Neural progenitor cell (in vitro differentiated cells): ENCODE data around the gene ASAP2. TPM values are rescaled to one million over a fixed set of nuclear protein-coding genes. Genes with fewer than 3 reads are reported as not detected.
A peak's percentile ranks its signal among the peaks of the same experiment; 100 is the strongest.

ENCODE experiments used
- DNase-seq: peaks from one replicate; pipeline ENCODE4 v3.0.0-alpha.2; 2016; ENCODE audit warnings: low spot score
- H2AFZ ChIP-seq: fragments of 200-600 bp; sonication (generic); replicated peaks from 2 replicates; pipeline ENCODE4 v1.6.1; 2016; ENCODE audit warnings: antibody characterized with exemption
- H3F3A ChIP-seq: fragments of 200-600 bp; sonication (generic); 2 replicates; pipeline ENCODE4 v1.6.1; 2016; ENCODE audit warnings: antibody characterized with exemption, low read depth
- H3K27ac ChIP-seq: fragments of 200-600 bp; sonication (generic); 2 replicates; pipeline ENCODE4 v1.5.1; 2016; ENCODE audit warnings: mild to moderate bottlenecking
- H3K27me3 ChIP-seq: fragments of 200-600 bp; sonication (generic); 2 replicates; pipeline ENCODE4 v1.6.1; 2016; ENCODE audit warnings: mild to moderate bottlenecking, moderate library complexity
- H3K36me3 ChIP-seq: fragments of 200-600 bp; sonication (generic); 2 replicates; pipeline ENCODE4 v1.5.1; 2016
- H3K4me1 ChIP-seq: fragments of 200-600 bp; sonication (generic); 2 replicates; pipeline ENCODE4 v1.6.1; 2016; ENCODE audit warnings: mixed run types
- H3K4me2 ChIP-seq: fragments of 200-600 bp; sonication (generic); 2 replicates; pipeline ENCODE4 v1.6.1; 2016
- H3K4me3 ChIP-seq: fragments of 200-600 bp; sonication (generic); 2 replicates; pipeline ENCODE4 v1.5.1; 2016
- H3K79me2 ChIP-seq: fragments of 200-600 bp; sonication (generic); 2 replicates; pipeline ENCODE4 v1.6.1; 2016; ENCODE audit warnings: low read depth
- H3K9ac ChIP-seq: fragments of 200-600 bp; sonication (generic); 2 replicates; pipeline ENCODE4 v1.6.1; 2016
- H3K9me3 ChIP-seq: fragments of 200-600 bp; sonication (generic); 2 replicates; pipeline ENCODE4 v1.5.1; 2016; ENCODE audit warnings: low read depth
- H4K20me1 ChIP-seq: fragments of 200-600 bp; sonication (generic); 2 replicates; pipeline ENCODE4 v1.6.1; 2016; ENCODE audit warnings: low read depth
- H3K27ac Mint-ChIP-seq: 3 replicates; pipeline ENCODE4 v1.8.0; 2021; ENCODE audit warnings: mixed read lengths
- H3K27me3 Mint-ChIP-seq: 2 replicates; pipeline ENCODE4 v1.8.0; 2022; ENCODE audit warnings: low read depth, mild to moderate bottlenecking, inconsistent platforms, moderate library complexity, mixed read lengths; ENCODE audit not compliant: insufficient read depth
- H3K36me3 Mint-ChIP-seq: 3 replicates; pipeline ENCODE4 v1.8.0; 2021; ENCODE audit warnings: mixed read lengths
- H3K4me1 Mint-ChIP-seq: 3 replicates; pipeline ENCODE4 v1.8.0; 2021; ENCODE audit warnings: mixed read lengths
- H3K4me3 Mint-ChIP-seq: 3 replicates; pipeline ENCODE4 v1.8.0; 2021; ENCODE audit warnings: mild to moderate bottlenecking, moderate library complexity, mixed read lengths
- H3K9me3 Mint-ChIP-seq: 3 replicates; pipeline ENCODE4 v1.8.0; 2020; ENCODE audit warnings: mixed read lengths
- CTCF ChIP-seq: fragments of 200-600 bp; sonication (generic); IDR thresholded peaks from 2 replicates; pipeline ENCODE4 v1.5.1; 2017; ENCODE audit warnings: antibody characterized with exemption, mild to moderate bottlenecking
- EZH2 ChIP-seq: fragments of 200-600 bp; sonication (generic); IDR thresholded peaks from 2 replicates; pipeline ENCODE4 v1.6.1; 2017; ENCODE audit warnings: antibody characterized with exemption, mild to moderate bottlenecking, moderate library complexity
- EZH2phosphoT487 ChIP-seq: fragments of 200-600 bp; sonication (generic); IDR thresholded peaks from 2 replicates; pipeline ENCODE4 v1.6.1; 2017; ENCODE audit warnings: antibody characterized with exemption
- total RNA-seq: library from RNA; depleted of rRNA; stranded (reverse); fragments of >200 nt; gene quantifications from 2 replicates; pipeline ENCODE4 v1.2.3, GENCODE V29; 2015; ENCODE audit warnings: low replicate concordance

Gene ASAP2
- total RNA-seq, 1 donor from 2014 or later: 31.7 TPM

DNA sequence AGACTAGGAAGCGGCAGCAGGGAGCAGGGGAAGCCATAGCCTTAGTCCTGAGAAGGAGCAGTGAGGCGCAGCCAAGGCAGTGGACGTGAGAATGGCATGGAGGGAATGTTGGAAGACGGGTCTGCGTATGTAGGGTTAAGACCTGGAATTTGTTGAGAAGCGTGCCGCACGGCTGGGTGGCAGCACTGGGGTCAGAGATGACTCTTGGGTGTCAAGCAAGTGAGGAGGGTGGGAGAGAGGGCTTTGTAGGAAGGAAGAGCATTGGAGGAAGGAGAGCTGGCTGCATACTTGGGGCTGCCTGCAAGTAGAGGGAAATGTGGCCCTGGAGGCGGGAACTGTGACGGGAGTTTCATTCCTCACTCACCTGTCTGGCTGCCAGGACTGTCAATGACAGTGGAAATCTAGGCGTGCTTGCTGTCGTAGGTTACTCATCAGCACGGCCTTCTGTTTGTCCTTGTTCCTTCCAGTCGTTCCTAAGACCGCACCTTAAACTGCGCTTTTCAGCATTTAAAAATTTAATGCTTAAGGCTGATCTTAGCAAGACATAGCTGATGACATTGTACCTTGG lies 108.8 kb downstream of the ASAP2 start:
- H3K4me2 ChIP-seq: no peak overlapping the region
- H3K9me3 ChIP-seq: no peaks in the 10 kb centered on the region
- no peak overlapping the region for H3K27ac Mint-ChIP-seq
- H2AFZ ChIP-seq: no peak overlapping the region
- H3K79me2 ChIP-seq: peaks cover 5% of the 10 kb centered on the region
- no peak overlapping the region for H3K27ac ChIP-seq
- no peaks in the 10 kb centered on the region for H3K4me1 ChIP-seq
- no peaks in the 10 kb centered on the region for H3F3A ChIP-seq
- peaks cover 17% of the 10 kb centered on the region for H3K4me1 Mint-ChIP-seq
- peaks cover 10% of the 10 kb centered on the region for H3K36me3 Mint-ChIP-seq
- H3K4me3 ChIP-seq: no peak overlapping the region
- H3K27me3 ChIP-seq: no peaks in the 10 kb centered on the region
- H3K9ac ChIP-seq: no peak overlapping the region
- peaks cover 9% of the 10 kb centered on the region for H4K20me1 ChIP-seq
- no peak for TF ChIP-seq CTCF
- TF ChIP-seq EZH2phosphoT487: no peak
- TF ChIP-seq EZH2: no peak
- H3K36me3 ChIP-seq: no peaks in the 10 kb centered on the region
- H3K9me3 Mint-ChIP-seq: no peaks in the 10 kb centered on the region
- no peaks in the 10 kb centered on the region for H3K27me3 Mint-ChIP-seq
- DNase-seq: no peak
- no peak overlapping the region for H3K4me3 Mint-ChIP-seq

- peaks cover 5% of the 10 kb centered on the region for H4K20me1 ChIP-seq
- H3K79me2 ChIP-seq: peaks cover 5% of the 10 kb centered on the region
- no peaks in the 10 kb centered on the region for H3K4me1 ChIP-seq
- no peaks in the 10 kb centered on the region for H3K9me3 ChIP-seq
- Mint-ChIP-seq H3K9me3 (no peaks in the 10 kb centered on the region), H3K4me3 (no peak overlapping the region), H3K36me3 (peaks cover 13% of the 10 kb centered on the region), H3K27me3 (no peaks in the 10 kb centered on the region), H3K4me1 (peaks cover 8% of the 10 kb centered on the region), H3K27ac (no peak overlapping the region)
- no peak overlapping the region for H3K4me3 ChIP-seq
- TF ChIP-seq EZH2 (no peak), CTCF (no peak)
- no peak overlapping the region for H3K4me2 ChIP-seq
- H3K9ac ChIP-seq: no peak overlapping the region
- no peak overlapping the region for H2AFZ ChIP-seq
- H3K36me3 ChIP-seq: no peaks in the 10 kb centered on the region
- no peak for DNase-seq
- no peaks in the 10 kb centered on the region for H3F3A ChIP-seq
- H3K27ac ChIP-seq: no peak overlapping the region
- H3K27me3 ChIP-seq: no peaks in the 10 kb centered on the region
These were observed 110.9 kb downstream of the ASAP2 start for GRCh38 chr2:9317559-9317958.

GRCh38 chr2:9318461-9319337 lies 112.1 kb downstream of the ASAP2 start:
- Mint-ChIP-seq H3K4me3 (no peak overlapping the region), H3K27me3 (no peaks in the 10 kb centered on the region), H3K27ac (no peak overlapping the region), H3K9me3 (no peaks in the 10 kb centered on the region), H3K36me3 (peaks cover 16% of the 10 kb centered on the region), H3K4me1 (peaks cover 5% of the 10 kb centered on the region)
- no peak for TF ChIP-seq EZH2
- TF ChIP-seq EZH2phosphoT487: no peak
- no peak for TF ChIP-seq CTCF
- H3K4me3 ChIP-seq: no peak overlapping the region
- no peaks in the 10 kb centered on the region for H3K36me3 ChIP-seq
- H2AFZ ChIP-seq: no peak overlapping the region
- peaks cover 5% of the 10 kb centered on the region for H4K20me1 ChIP-seq
- H3K9me3 ChIP-seq: no peaks in the 10 kb centered on the region
- no peaks in the 10 kb centered on the region for H3F3A ChIP-seq
- H3K4me1 ChIP-seq: no peaks in the 10 kb centered on the region
- H3K9ac ChIP-seq: peak overlapping the region; percentile 16
- no peak overlapping the region for H3K4me2 ChIP-seq
- peaks cover 5% of the 10 kb centered on the region for H3K79me2 ChIP-seq
- no peak for DNase-seq
- no peak overlapping the region for H3K27ac ChIP-seq
- no peaks in the 10 kb centered on the region for H3K27me3 ChIP-seq
